SK-N-SH (cell line): ENCODE measurements around the gene GPRIN3. TPM values are rescaled to one million over a fixed set of nuclear protein-coding genes. Genes with fewer than 3 reads are reported as not detected.

ENCODE experiments used
- CTCF ChIA-PET: fragments of 300-600, 350-600 bp; formaldehyde crosslinking; extraction: SDS; loops from one replicate; lab custom pipeline; 2021; lab: Yijun Ruan, JAX
- POLR2A ChIA-PET: fragments of 350-600 bp; sonication (Branson Sonifier 250); formaldehyde crosslinking; extraction: SDS; loops from one replicate; lab custom pipeline; 2020; ENCODE audit warnings: antibody characterized with exemption, inconsistent platforms; lab: Yijun Ruan, JAX
- DNase-seq: peaks from one replicate; pipeline ENCODE4 v3.0.0; 2012
- H2AFZ ChIP-seq: fragments of 200-600 bp; sonication (generic); 2 replicates; pipeline ENCODE4 v1.8.1; 2016; ENCODE audit warnings: antibody characterized with exemption, mild to moderate bottlenecking, low read depth
- H3F3A ChIP-seq: fragments of 200-600 bp; sonication (generic); replicated peaks from 2 replicates; pipeline ENCODE3; 2016; ENCODE audit warnings: antibody characterized with exemption, mild to moderate bottlenecking; ENCODE audit not compliant: insufficient read depth
- H3K27ac ChIP-seq, 2 experiments: fragments of 200-500 bp in 1 of 2; fragments of 200-600 bp in 1 of 2; sonication (Bioruptor generic) in 1 of 2; sonication (generic), shearing (Covaris generic) in 1 of 2; 2 replicates each; pipeline versions ENCODE4 v1.5.1 to v1.6.1; 2014 to 2016; ENCODE audit warnings: low read depth in 2 of 2, inconsistent platforms in 1 of 2, low read length in 1 of 2, mild to moderate bottlenecking in 1 of 2, mixed read lengths in 1 of 2
- H3K27me3 ChIP-seq: fragments of 200-600 bp; sonication (generic), shearing (Covaris generic); 2 replicates; pipeline ENCODE4 v1.6.1; 2016; ENCODE audit warnings: mixed run types; ENCODE audit not compliant: insufficient read depth
- H3K36me3 ChIP-seq, 2 experiments: fragments of 200-500 bp in 1 of 2; fragments of 200-600 bp in 1 of 2; sonication (Bioruptor generic) in 1 of 2; sonication (generic) in 1 of 2; replicated peaks in 1 of 2; 2 replicates each; pipeline versions ENCODE3 to v1.5.1; 2014 to 2016; ENCODE audit warnings: low read length in 1 of 2, mild to moderate bottlenecking in 1 of 2; ENCODE audit not compliant: insufficient read depth in 2 of 2, control insufficient read depth in 1 of 2
- H3K4me1 ChIP-seq, 2 experiments: fragments of 200-500 bp in 1 of 2; fragments of 200-600 bp in 1 of 2; sonication (Bioruptor generic) in 1 of 2; sonication (generic), shearing (Covaris generic) in 1 of 2; 2 replicates each; pipeline versions ENCODE4 v1.5.1 to v1.6.1; 2014 to 2016; ENCODE audit warnings: low read depth in 1 of 2, low read length in 1 of 2, mixed run types in 1 of 2; ENCODE audit not compliant: insufficient read depth in 2 of 2, control insufficient read depth in 1 of 2
- H3K4me2 ChIP-seq: fragments of 200-600 bp; sonication (generic), shearing (Covaris generic); 2 replicates; pipeline ENCODE4 v1.6.1; 2017; ENCODE audit warnings: mixed run types
- H3K4me3 ChIP-seq, 2 experiments: fragments of 200-500 bp in 1 of 2; fragments of 200-600 bp in 1 of 2; sonication (Bioruptor generic) in 1 of 2; sonication (generic), shearing (Covaris generic) in 1 of 2; 2 replicates each; pipeline versions ENCODE4 v1.5.1 to v1.8.1; 2014 to 2016; ENCODE audit warnings: low read depth in 2 of 2, inconsistent platforms in 1 of 2, low read length in 1 of 2, mild to moderate bottlenecking in 1 of 2, mixed read lengths in 1 of 2, moderate library complexity in 1 of 2
- H3K79me2 ChIP-seq: fragments of 200-600 bp; sonication (generic); 2 replicates; pipeline ENCODE4 v1.8.1; 2017; ENCODE audit warnings: mild to moderate bottlenecking; ENCODE audit not compliant: insufficient read depth
- H3K9ac ChIP-seq: fragments of 200-600 bp; sonication (generic); 2 replicates; pipeline ENCODE4 v1.6.1; 2017; ENCODE audit warnings: mixed run types
- H3K9me2 ChIP-seq: fragments of 200-600 bp; sonication (generic); 2 replicates; pipeline ENCODE4 v1.6.1; 2017; ENCODE audit warnings: mixed run types
- H3K9me3 ChIP-seq: fragments of 200-600 bp; sonication (generic); 2 replicates; pipeline ENCODE4 v1.6.1; 2017; ENCODE audit warnings: mixed run types, mild to moderate bottlenecking, moderate library complexity
- H4K20me1 ChIP-seq: fragments of 200-600 bp; sonication (generic); 2 replicates; pipeline ENCODE4 v1.6.1; 2017; ENCODE audit warnings: mild to moderate bottlenecking, mixed run types; ENCODE audit not compliant: insufficient read depth
- EP300 ChIP-seq, 2 experiments: IDR thresholded peaks; 2 replicates each; pipeline versions ENCODE4 v1.4.0 to v1.6.1; 2012; ENCODE audit warnings: borderline replicate concordance in 1 of 2, low read depth in 1 of 2, low read length in 1 of 2
- FOSL2 ChIP-seq: IDR thresholded peaks from 2 replicates; pipeline ENCODE4 v1.4.0; 2012; ENCODE audit warnings: low read depth, mild to moderate bottlenecking, moderate library complexity, borderline replicate concordance
- FOXM1 ChIP-seq: IDR thresholded peaks from 2 replicates; pipeline ENCODE4 v1.4.0; 2012; ENCODE audit warnings: low read depth, mild to moderate bottlenecking
- JUND ChIP-seq: IDR thresholded peaks from 2 replicates; pipeline ENCODE4 v1.4.0; 2012
- MEF2A ChIP-seq: IDR thresholded peaks from 2 replicates; pipeline ENCODE4 v1.4.0; 2012; ENCODE audit warnings: low read depth, borderline replicate concordance
- RAD21 ChIP-seq: IDR thresholded peaks from 2 replicates; pipeline ENCODE4 v1.6.1; 2012; ENCODE audit warnings: mild to moderate bottlenecking, low read length
- TEAD4 ChIP-seq: IDR thresholded peaks from 2 replicates; pipeline ENCODE4 v1.4.0; 2012; ENCODE audit warnings: mild to moderate bottlenecking, borderline replicate concordance; ENCODE audit not compliant: insufficient read depth
- YY1 ChIP-seq: IDR thresholded peaks from 2 replicates; pipeline ENCODE4 v1.4.0; 2012; ENCODE audit warnings: low read depth, mild to moderate bottlenecking
- WGBS: methylation state at CpG from one replicate; pipeline ENCODE4 v1.1.6; 2017; ENCODE audit warnings: low lambda C conversion rate; 5-methylcytosine and 5-hydroxymethylcytosine counted together
- polyA plus RNA-seq, 3 experiments: library from polyadenylated mRNA; depleted of rRNA; stranded (reverse); fragments of >200 nt; gene quantifications; 2 replicates each; pipeline ENCODE4 v1.2.3, GENCODE V29; 2012
- TF ChIP-seq, protein P1 (sequence below): IDR thresholded peaks from 2 replicates; pipeline ENCODE4 v1.4.0; 2012; ENCODE audit warnings: low read depth, borderline replicate concordance
- TF ChIP-seq, protein P2 (sequence below): IDR thresholded peaks from 2 replicates; pipeline ENCODE4 v1.4.0; 2012; ENCODE audit warnings: low read depth, borderline replicate concordance
- TF ChIP-seq, protein P3 (sequence below): IDR thresholded peaks from 2 replicates; pipeline ENCODE4 v1.6.1; 2012; ENCODE audit warnings: mild to moderate bottlenecking, low read depth, low read length, moderate library complexity
- TF ChIP-seq, protein P4 (sequence below): fragments of 150-350 bp; IDR thresholded peaks from 2 replicates; pipeline ENCODE4 v1.6.1; 2017; ENCODE audit warnings: antibody characterized with exemption, low read length, low read depth, borderline replicate concordance

GPRIN3 gene
- polyA plus RNA-seq, 1 of the 3 experiments (the other 2 are of a cell fraction), result not detected

DNA sequence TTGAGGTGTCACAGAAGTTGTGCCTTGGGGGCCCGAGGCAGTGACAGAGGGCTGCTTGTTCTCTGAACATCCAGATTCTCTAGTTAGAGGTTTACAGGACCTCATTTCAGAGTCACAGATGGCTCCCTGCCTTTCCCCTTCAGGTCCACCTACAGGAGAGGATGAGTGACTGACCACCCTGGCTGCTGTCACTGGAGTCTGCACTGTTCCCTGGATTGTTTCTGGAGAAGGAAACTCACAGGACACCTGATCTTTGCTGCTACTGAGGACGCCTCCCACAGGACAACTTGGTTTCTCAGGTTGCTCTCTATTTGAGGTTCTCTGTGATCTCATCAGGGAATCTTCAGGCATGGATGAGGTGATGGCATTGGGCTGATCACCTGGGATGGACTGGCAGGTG, 58.3 kb downstream of the GPRIN3 start:
- TF ChIP-seq FOSL2 (no peak), RAD21 (no peak)
- H3F3A ChIP-seq, result no peaks in the 10 kb centered on the region

DNA sequence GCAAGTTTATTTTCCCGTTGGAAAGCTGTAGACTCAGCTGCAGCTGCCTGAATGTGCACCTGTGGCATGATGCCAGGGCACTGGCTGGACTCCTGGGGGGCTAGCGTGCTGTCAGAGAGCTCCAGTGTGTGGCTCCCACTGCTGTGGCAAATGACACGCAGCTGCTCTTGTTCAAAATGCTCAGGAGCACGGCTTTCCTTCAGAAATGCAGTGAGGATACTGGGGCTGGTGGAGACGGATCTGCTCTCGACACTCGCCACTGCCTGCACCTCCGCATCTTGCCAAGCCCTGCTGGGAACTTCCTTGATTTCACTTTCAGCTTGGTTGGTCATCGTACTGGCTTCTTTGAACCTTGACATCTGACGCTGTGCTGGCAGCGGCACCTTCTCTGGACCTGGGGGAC, 58.7 kb downstream of the GPRIN3 start:
- Histone ChIP-seq H3K27me3 (no peaks in the 10 kb centered on the region), H3F3A (no peaks in the 10 kb centered on the region), H3K9me3 (no peaks in the 10 kb centered on the region), H2AFZ (no peak overlapping the region), H4K20me1 (no peaks in the 10 kb centered on the region), H3K4me2 (no peak overlapping the region), H3K36me3 (no peaks in the 10 kb centered on the region), H3K4me1 (no peaks in the 10 kb centered on the region), H3K79me2 (no peaks in the 10 kb centered on the region), H3K4me3 (no peak overlapping the region), H3K9ac (no peak overlapping the region), H3K9me2 (no peaks in the 10 kb centered on the region), H3K27ac (no peak overlapping the region)
- ChIA-PET CTCF (interaction anchor here (5.1 kb wide), 1 partner anchor 23 kb away, joined by 26 read pairs; no protein-coding TSS in a partner anchor), POLR2A (no interaction called here)
- no peak for DNase-seq
- WGBS, result 63% methylated on average over 10 of the region's 11 CpGs
- TF ChIP-seq, protein P1, sequence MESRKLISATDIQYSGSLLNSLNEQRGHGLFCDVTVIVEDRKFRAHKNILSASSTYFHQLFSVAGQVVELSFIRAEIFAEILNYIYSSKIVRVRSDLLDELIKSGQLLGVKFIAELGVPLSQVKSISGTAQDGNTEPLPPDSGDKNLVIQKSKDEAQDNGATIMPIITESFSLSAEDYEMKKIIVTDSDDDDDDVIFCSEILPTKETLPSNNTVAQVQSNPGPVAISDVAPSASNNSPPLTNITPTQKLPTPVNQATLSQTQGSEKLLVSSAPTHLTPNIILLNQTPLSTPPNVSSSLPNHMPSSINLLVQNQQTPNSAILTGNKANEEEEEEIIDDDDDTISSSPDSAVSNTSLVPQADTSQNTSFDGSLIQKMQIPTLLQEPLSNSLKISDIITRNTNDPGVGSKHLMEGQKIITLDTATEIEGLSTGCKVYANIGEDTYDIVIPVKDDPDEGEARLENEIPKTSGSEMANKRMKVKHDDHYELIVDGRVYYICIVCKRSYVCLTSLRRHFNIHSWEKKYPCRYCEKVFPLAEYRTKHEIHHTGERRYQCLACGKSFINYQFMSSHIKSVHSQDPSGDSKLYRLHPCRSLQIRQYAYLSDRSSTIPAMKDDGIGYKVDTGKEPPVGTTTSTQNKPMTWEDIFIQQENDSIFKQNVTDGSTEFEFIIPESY, result no peak
- TF ChIP-seq, protein P2, sequence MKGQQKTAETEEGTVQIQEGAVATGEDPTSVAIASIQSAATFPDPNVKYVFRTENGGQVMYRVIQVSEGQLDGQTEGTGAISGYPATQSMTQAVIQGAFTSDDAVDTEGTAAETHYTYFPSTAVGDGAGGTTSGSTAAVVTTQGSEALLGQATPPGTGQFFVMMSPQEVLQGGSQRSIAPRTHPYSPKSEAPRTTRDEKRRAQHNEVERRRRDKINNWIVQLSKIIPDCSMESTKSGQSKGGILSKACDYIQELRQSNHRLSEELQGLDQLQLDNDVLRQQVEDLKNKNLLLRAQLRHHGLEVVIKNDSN, result no peak
- TF ChIP-seq MEF2A (no peak), EP300 (IDR thresholded peaks at IDR 0.05; ENCODE audit: borderline replicate concordance in 1 of 2, low read depth in 1 of 2, low read length in 1 of 2) (no peak), JUND (no peak), YY1 (no peak), TEAD4 (no peak), RAD21 (no peak), FOSL2 (no peak), FOXM1 (no peak)
- TF ChIP-seq, protein P3, sequence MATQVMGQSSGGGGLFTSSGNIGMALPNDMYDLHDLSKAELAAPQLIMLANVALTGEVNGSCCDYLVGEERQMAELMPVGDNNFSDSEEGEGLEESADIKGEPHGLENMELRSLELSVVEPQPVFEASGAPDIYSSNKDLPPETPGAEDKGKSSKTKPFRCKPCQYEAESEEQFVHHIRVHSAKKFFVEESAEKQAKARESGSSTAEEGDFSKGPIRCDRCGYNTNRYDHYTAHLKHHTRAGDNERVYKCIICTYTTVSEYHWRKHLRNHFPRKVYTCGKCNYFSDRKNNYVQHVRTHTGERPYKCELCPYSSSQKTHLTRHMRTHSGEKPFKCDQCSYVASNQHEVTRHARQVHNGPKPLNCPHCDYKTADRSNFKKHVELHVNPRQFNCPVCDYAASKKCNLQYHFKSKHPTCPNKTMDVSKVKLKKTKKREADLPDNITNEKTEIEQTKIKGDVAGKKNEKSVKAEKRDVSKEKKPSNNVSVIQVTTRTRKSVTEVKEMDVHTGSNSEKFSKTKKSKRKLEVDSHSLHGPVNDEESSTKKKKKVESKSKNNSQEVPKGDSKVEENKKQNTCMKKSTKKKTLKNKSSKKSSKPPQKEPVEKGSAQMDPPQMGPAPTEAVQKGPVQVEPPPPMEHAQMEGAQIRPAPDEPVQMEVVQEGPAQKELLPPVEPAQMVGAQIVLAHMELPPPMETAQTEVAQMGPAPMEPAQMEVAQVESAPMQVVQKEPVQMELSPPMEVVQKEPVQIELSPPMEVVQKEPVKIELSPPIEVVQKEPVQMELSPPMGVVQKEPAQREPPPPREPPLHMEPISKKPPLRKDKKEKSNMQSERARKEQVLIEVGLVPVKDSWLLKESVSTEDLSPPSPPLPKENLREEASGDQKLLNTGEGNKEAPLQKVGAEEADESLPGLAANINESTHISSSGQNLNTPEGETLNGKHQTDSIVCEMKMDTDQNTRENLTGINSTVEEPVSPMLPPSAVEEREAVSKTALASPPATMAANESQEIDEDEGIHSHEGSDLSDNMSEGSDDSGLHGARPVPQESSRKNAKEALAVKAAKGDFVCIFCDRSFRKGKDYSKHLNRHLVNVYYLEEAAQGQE, result no peak
- TF ChIP-seq, protein P4, sequence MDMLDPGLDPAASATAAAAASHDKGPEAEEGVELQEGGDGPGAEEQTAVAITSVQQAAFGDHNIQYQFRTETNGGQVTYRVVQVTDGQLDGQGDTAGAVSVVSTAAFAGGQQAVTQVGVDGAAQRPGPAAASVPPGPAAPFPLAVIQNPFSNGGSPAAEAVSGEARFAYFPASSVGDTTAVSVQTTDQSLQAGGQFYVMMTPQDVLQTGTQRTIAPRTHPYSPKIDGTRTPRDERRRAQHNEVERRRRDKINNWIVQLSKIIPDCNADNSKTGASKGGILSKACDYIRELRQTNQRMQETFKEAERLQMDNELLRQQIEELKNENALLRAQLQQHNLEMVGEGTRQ, result no peak

More for the DNA sequence above, 58.3 kb downstream of the GPRIN3 start:
- Histone ChIP-seq H3K79me2 (no peaks in the 10 kb centered on the region), H4K20me1 (no peaks in the 10 kb centered on the region), H3K4me2 (no peak overlapping the region), H3K27me3 (no peaks in the 10 kb centered on the region), H3K36me3 (no peaks in the 10 kb centered on the region), H3K9me3 (no peaks in the 10 kb centered on the region), H2AFZ (no peak overlapping the region), H3K4me1 (no peaks in the 10 kb centered on the region), H3K9ac (no peak overlapping the region), H3K9me2 (no peaks in the 10 kb centered on the region), H3K4me3 (no peak overlapping the region), H3K27ac (no peak overlapping the region)
- CTCF ChIA-PET, result interaction anchor here (5.1 kb wide), 1 partner anchor 24 kb away, joined by 26 read pairs; no protein-coding TSS in a partner anchor
- POLR2A ChIA-PET, result no interaction called here
- WGBS, result 31% methylated on average over 2 of the region's 2 CpGs
- DNase-seq, result no peak
